Ovary (tissue), 9 donors: ENCODE measurements around the gene S1PR5. TPM values are rescaled to one million over a fixed set of nuclear protein-coding genes. Genes with fewer than 3 reads are reported as not detected.

Source experiments
- DNase-seq, 5 donors: peaks; one replicate each; pipeline ENCODE4 v3.0.0-alpha.2; 2019 to 2020
- H3K27ac ChIP-seq, 2 donors: fragments of 200-600 bp; one replicate each; pipeline versions ENCODE4 v1.5.1 to v1.8.0; 2019 to 2022
- H3K27me3 ChIP-seq: fragments of 200-600 bp; one replicate; pipeline ENCODE4 v1.8.0; 2022
- H3K36me3 ChIP-seq: fragments of 200-600 bp; sonication (generic); one replicate; pipeline ENCODE4 v1.5.1; 2019
- H3K4me1 ChIP-seq: one replicate; pipeline ENCODE4 v1.8.1; 2013; ENCODE audit warnings: mild to moderate bottlenecking, moderate library complexity; ENCODE audit not compliant: insufficient read depth
- H3K4me3 ChIP-seq: fragments of 200-600 bp; sonication (generic); one replicate; pipeline ENCODE4 v1.5.1; 2017
- H3K9me3 ChIP-seq, 2 donors: fragments of 200-600 bp in 1 of 2; sonication (generic) in 1 of 2; one replicate each; pipeline versions ENCODE4 v1.5.1 to v1.8.1; 2013 to 2019; ENCODE audit warnings: mild to moderate bottlenecking in 1 of 2, moderate library complexity in 1 of 2
- EP300 ChIP-seq: sonication (generic); formaldehyde crosslinking; IDR thresholded peaks from one replicate; pipeline ENCODE4 v1.6.1; 2017; ENCODE audit warnings: antibody characterized with exemption
- POLR2A ChIP-seq: fragments of 450-650 bp; IDR thresholded peaks from one replicate; pipeline ENCODE4 v1.6.1; 2017; ENCODE audit warnings: antibody characterized with exemption, mild to moderate bottlenecking, moderate library complexity
- WGBS, 3 donors: extraction: QIAGEN DNeasy Blood & Tissue Kit in 1 of 3; methylation state at CpG; one replicate each; pipeline versions ENCODE4 v1.1.5 to v1.1.7; 2013 to 2017; 5-methylcytosine and 5-hydroxymethylcytosine counted together
- intact Hi-C, 4 donors: fragments of 100-400 bp; cut with DNase I; formaldehyde crosslinking; loops; one replicate each; pipeline versions ENCODE4 v1.11.0 to v1.15.1; 2022 to 2023
- polyA plus RNA-seq, 2 donors: library from polyadenylated mRNA; stranded (reverse); fragments of 200-250 nt in 1 of 2; fragments of 350-450 nt in 1 of 2; fragmentation: Illumina TruSeq in 1 of 2; extraction: RNeasy Lipid Tissue Mini Kit (QIAGEN cat#74804) in 1 of 2; gene quantifications; one replicate each; pipeline ENCODE4 v1.2.3, GENCODE V29; 2013 to 2014
- total RNA-seq, 7 donors: library from RNA; depleted of rRNA in 2 of 7; stranded (reverse); fragments of >200 nt in 2 of 7; fragmentation: NEBNext Ultra II Directional in 3 of 7; extraction: Animal tissue kit (Norgen Biotek cat#: 25700) in 3 of 7; gene quantifications; one replicate each; pipeline versions ENCODE4 v1.1.0 to v1.2.4, GENCODE V29; 2016 to 2023
- TF ChIP-seq, protein P1 (sequence below), 3 donors: fragments of 450-650 bp in 2 of 3; fragments of 200-600 bp in 1 of 3; IDR thresholded peaks; one replicate each; pipeline versions ENCODE4 v1.5.1 to v1.8.0; 2016 to 2022; ENCODE audit warnings: antibody characterized with exemption in 3 of 3, mild to moderate bottlenecking in 1 of 3
- donor health status: DM: no; HTN: no; CAD: no; lungs with moderate emphysema.
- donor health status: DM: no; HTN: no; CAD: no.
- donor health status: Bipolar disorder and iron deficiency.
- donor health status: DM: yes; HTN: yes; CAD: no.
- donor health status: DM: no; HTN: no; CAD: no.
- donor health status: DM: yes; HTN: yes; CAD: no.

The S1PR5 gene
- total and polyA plus RNA-seq, 9 donors: 0.12 to 1.4 (median 0.34) TPM; not detected in 1

DNA sequence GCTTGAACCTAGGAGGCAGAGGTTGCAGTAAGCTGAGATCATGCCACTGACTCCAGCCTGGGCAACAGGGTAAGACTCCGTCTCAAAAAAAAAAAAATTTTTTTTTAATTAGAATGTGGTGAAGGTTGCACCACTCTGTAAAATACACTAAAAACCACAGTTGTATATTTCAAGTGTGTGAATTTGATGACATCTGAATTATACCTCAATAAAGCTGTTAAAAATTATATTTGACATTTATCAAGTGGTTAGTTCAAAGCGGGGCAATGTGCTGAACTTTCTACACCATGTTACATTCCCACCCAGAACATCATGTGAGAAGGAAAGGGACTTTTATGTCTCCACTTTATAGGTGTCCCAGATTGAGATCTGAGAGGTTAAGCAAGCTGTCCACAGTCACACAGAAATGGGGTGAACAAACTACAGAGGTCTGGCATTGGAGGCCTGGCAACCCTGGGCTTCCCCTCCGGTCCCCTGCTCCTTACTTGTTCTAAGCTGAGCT lies 5.9 kb upstream of the S1PR5 start:
- no peak for DNase-seq
- Histone ChIP-seq H3K4me3 (no peak overlapping the region), H3K36me3 (no peaks in the 10 kb centered on the region), H3K27me3 (no peaks in the 10 kb centered on the region), H3K27ac (no peak overlapping the region), H3K9me3 (no peaks in the 10 kb centered on the region), H3K4me1 (no peaks in the 10 kb centered on the region)
- intact Hi-C loops: no loop called here
- TF ChIP-seq POLR2A (no peak), EP300 (no peak)
- TF ChIP-seq, protein P1, sequence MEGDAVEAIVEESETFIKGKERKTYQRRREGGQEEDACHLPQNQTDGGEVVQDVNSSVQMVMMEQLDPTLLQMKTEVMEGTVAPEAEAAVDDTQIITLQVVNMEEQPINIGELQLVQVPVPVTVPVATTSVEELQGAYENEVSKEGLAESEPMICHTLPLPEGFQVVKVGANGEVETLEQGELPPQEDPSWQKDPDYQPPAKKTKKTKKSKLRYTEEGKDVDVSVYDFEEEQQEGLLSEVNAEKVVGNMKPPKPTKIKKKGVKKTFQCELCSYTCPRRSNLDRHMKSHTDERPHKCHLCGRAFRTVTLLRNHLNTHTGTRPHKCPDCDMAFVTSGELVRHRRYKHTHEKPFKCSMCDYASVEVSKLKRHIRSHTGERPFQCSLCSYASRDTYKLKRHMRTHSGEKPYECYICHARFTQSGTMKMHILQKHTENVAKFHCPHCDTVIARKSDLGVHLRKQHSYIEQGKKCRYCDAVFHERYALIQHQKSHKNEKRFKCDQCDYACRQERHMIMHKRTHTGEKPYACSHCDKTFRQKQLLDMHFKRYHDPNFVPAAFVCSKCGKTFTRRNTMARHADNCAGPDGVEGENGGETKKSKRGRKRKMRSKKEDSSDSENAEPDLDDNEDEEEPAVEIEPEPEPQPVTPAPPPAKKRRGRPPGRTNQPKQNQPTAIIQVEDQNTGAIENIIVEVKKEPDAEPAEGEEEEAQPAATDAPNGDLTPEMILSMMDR (IDR thresholded peaks at IDR 0.05): no peak
- WGBS, 3 donors: 64 to 71% (median 66%) methylated on average over 3 of the region's 3 CpGs

DNA sequence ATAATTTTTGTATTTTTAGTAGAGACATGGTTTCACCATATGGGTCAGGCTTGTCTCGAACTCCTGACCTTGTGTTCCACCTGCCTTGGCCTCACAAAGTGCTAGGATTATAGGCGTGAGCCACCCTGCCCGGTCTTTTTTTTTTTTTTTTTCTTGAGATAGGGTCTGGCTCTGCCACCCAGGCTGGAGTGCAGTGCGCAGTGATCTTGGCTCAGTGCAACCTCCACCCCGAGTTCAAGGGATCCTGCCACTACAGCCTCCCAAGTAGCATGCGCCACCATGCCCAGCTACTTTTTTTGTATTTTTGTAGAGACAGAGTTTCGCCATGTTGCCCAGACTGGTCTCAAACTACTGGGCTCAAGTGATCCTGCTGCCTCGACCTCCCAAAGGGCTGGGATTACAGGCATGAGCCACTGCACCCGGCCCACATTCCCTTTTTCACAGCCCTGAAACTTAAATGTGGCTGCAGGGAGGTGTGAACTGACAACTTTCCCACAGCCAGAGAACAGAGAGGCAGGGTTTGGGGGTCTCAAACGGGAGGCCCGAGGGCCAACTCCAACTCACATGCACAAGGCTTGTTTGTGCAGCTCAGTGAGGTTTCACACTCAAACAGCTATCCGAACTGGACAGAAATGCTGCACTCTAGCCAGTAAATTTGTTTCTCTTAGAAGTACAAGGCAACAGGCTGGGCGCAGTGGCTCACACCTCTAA lies 4.4 kb upstream of the S1PR5 start:
- H3K27me3 ChIP-seq: peaks cover 4% of the 10 kb centered on the region
- WGBS, 3 donors: 73 to 77% (median 76%) methylated on average over 13 of the region's 13 CpGs
- no peaks in the 10 kb centered on the region for H3K36me3 ChIP-seq
- intact Hi-C loops: no loop called here
- H3K9me3 ChIP-seq: no peaks in the 10 kb centered on the region
- H3K27ac ChIP-seq: no peak overlapping the region
- no peak overlapping the region for H3K4me3 ChIP-seq
- DNase-seq: no peak
- H3K4me1 ChIP-seq: peaks cover 3% of the 10 kb centered on the region
- TF ChIP-seq POLR2A (no peak), EP300 (no peak)
- TF ChIP-seq, protein P1 (IDR thresholded peaks at IDR 0.05): no peak

DNA sequence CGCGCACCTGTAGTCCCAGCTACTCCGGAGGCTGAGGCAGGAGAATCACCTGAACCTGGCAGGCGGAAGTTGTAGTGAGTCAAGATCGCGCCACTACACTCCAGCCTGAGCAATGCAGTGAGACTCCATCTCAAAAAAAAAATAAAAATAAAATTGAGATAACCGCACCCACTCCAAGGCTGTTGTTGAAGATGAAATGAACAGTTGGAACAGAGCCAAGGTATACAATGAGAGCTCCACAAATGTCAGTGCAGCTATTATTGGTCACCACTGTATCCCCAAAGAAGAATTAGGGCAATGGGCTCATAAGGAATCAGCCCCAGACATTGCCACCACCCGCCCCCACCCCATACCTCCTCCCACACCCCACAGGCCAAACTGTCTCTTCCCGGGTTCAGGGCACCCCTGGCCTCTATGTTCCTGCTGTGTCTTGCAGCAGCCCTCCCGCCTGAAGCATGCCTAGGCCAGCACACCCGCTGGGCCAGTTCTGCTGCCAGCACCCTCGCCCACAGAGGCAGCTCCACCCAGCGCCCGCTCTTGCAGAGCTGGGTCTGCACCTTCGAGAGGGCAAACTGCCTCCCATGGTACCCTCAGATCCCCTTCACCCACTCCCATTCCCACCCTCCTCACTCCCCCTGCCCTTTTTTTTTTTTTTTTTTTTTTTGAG lies 3.5 kb upstream of the S1PR5 start:
- Histone ChIP-seq H3K27me3 (peaks cover 4% of the 10 kb centered on the region), H3K4me3 (no peak overlapping the region), H3K27ac (no peak overlapping the region), H3K36me3 (no peaks in the 10 kb centered on the region), H3K9me3 (no peaks in the 10 kb centered on the region), H3K4me1 (peaks cover 3% of the 10 kb centered on the region)
- TF ChIP-seq POLR2A: no peak
- 74 to 81% (median 81%) methylated on average over 15 of the region's 15 CpGs for WGBS, 3 donors
- no peak for DNase-seq
- intact Hi-C loops: no loop called here

DNA sequence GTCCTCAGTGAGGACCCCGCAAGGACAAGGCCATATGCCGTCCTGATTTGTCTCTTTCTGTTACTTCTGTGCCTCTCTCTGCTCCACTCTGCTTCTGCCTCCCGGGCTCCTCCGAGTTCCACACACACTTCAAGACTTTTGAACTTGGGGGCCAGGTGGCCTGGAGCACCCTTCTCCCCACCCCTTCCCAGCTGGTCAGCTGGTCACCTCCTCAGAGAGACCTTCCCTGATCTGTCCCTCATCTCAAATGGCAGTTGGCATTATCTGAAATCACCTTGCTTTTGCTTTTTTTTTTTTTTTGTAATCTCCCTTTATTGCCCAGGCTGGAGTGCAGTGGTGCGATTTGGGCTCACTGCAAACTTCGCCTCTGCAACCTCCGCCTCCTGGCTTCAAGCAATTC lies 2.2 kb upstream of the S1PR5 start:
- peaks cover 4% of the 10 kb centered on the region for H3K27me3 ChIP-seq
- TF ChIP-seq, protein P1 (IDR thresholded peaks at IDR 0.05): no peak
- WGBS, 3 donors: 59 to 71% (median 71%) methylated on average over 7 of the region's 7 CpGs
- H3K4me1 ChIP-seq: peaks cover 3% of the 10 kb centered on the region
- H3K36me3 ChIP-seq: no peaks in the 10 kb centered on the region
- DNase-seq: no peak
- no peak overlapping the region for H3K27ac ChIP-seq
- no peak overlapping the region for H3K4me3 ChIP-seq
- intact Hi-C loops: no loop called here
- H3K9me3 ChIP-seq: no peaks in the 10 kb centered on the region
